NOMO-1 (cell line): ENCODE results near the gene OLFM3.
A peak's percentile ranks its signal among the peaks of the same experiment; 100 is the strongest.

Experiments used
- DNase-seq, 2 experiments: peaks; one replicate each; lab custom pipeline; 2025; ENCODE audit not compliant: unreplicated experiment in 2 of 2; lab: John Stamatoyannopoulos, UW

Gene OLFM3

GRCh38 chr1:101953623-101954022 lies 43.1 kb downstream of the OLFM3 start:
- DNase-seq = no peak

- DNase-seq = no peak
These were observed 50.8 kb downstream of the OLFM3 start for GRCh38 chr1:101945884-101946283.

- peak in 1 of 2 experiments; percentile 4 for DNase-seq
These were observed 53.5 kb downstream of the OLFM3 start for GRCh38 chr1:101943237-101943636.

DNA sequence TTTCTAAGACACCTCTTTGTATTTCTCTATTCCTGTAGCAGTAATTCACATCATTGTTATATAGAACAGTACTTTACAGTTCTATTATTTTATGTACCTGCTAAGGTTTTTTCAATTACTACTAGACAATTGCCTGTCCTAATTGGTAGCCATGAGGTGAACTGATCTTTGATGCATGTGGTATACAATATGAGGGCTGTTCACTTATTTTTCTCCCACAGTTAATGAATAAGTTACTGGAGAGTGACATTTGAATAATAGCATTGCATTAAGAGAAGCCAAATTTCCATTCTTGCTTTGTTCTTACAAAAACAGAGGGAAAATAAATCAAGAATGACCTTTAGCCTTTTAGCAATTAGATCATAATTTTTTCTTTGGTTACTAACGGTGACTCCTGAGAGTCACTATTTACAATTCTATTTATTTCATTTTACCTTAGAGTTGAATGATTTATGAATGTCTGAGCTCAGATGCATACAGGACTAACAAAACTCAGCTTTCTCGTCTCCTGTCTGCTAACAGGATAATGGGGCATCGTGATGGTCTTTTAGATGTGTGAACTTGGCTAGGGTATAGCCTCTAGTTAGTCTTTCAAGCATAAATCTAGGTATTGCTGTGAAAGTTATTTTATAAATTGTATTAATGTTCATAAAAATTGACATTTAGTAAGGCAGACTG lies 54.1 kb downstream of the OLFM3 start:
- DNase-seq = no peak

DNA sequence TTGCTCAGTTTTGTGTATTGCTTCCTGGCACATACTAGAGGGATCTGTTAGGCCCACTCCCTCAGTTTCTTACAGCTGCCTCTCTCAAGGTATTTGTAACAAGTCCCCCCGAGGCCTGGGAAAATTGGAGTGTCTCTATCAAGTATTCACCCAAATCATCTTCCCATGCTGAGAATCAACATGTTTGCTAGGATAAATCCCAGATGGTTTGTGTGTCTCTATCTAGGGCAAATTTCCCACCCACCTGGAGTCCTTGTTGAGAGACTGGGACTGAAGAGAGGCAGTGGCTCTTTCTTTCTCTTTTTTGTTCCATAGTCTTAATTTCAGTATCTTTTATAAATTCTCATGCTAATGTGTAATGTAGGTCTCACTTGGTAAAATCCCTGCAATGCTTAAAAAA lies 58.0 kb downstream of the OLFM3 start:
- DNase-seq = no peak

- no peak for DNase-seq
These were observed 67.4 kb downstream of the OLFM3 start for GRCh38 chr1:101929343-101929742.

- DNase-seq = no peak
These were observed 67.9 kb downstream of the OLFM3 start for GRCh38 chr1:101928829-101929228.

GRCh38 chr1:101924700-101925099 lies 72.0 kb downstream of the OLFM3 start:
- no peak for DNase-seq

- no peak for DNase-seq
These were observed 76.1 kb downstream of the OLFM3 start for GRCh38 chr1:101920577-101920976.

GRCh38 chr1:101918277-101918676 lies 78.4 kb downstream of the OLFM3 start:
- DNase-seq = peak; percentile 2 to 20

DNA sequence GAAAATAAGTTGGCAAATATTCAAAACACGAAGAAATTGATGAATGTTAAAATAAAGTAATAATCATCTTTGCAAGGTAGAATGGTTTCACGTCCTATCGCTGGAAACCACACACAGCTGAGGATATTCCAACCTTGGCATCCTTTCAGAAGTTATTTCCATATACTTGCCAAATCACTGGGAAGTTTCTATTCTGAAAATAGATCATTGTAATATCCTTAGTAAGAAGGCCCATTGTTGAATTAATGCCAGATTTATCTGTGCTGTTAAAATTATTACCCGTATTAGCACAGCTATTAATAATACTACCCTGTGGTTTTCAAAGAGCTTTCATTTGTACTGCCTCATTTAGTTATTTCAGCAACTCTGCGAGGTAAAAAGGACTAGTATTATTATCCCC lies 81.1 kb downstream of the OLFM3 start:
- DNase-seq = no peak

DNA sequence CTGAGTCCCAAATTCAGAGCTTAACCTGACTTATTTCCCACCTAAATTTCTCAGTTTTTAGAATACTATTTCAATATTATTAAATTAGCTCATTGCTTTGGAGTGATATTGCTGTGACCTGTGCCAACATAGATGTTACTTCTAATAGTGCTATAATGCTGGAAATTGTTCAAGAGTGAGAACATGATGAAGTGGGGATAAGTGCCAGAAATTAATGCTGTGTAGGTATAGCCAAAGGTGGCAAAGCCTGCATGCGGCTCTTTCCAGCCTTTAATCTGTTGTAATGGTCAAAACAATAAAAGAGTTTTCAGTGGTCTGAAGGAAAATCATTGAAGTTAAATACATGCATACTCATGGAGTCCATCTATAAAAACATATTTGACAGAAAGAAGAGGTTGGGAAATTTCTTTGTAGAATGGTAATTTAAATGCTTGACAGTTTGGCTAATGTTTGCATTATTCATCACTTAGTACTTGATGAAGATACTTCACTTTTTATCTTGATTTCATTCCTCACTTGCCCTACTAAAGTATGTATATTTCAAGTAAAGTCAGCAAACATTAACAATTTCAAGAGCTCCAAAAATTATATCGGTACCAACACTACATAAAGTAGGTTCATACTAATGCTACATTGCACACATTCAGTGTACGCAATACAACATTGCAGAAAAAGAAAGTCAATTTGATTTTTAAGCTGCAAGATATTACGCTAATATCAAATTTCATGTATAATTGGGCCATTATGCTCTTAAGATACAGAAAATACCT lies 82.1 kb downstream of the OLFM3 start:
- no peak for DNase-seq

DNA sequence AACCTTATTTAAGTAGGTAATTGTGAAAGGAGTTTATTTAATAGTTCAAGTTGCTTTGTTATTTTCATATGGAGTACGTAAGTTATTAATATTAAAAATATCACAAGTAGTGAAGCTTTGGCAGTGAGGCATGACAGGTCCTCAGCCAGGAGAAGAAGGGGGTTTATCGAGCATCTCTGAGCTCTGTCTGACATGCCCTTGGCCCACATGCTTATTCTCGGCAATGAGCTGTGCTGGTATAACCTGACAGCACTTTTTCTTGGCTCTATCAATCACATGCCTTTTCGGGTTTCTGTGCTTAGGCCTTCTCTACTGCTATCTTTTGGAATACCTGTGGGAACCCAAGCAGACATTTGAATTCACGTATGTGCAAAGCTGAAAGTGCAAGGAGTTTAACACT lies 84.8 kb downstream of the OLFM3 start:
- no peak for DNase-seq

GRCh38 chr1:101908980-101909379 lies 87.7 kb downstream of the OLFM3 start:
- no peak for DNase-seq

- no peak for DNase-seq
These were observed 89.5 kb downstream of the OLFM3 start for GRCh38 chr1:101907264-101907663.

DNA sequence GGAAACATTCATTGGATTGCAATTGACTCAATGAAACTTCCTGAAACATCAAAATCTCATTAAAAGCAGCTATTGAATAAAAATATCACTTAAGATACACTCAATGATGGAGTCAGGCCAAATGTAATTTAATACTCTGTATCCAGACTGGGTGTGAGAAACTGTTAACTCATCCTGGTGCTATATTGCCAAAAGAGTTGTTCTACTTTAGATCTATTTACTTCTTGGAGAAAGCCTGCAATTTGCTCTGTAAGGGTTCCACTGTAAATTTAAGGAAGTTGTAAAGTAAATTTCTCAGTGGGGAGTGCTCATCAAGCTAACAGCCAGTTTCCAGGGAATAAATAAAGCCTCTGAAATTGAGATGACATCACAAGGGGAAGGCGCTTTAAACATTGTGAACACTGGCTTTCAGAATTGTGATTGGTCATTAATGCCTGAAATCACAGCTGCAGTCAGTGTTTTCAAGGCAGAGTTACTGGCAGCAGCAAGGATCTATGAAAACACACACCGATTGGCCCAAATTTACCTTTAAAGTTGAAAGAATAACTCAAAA lies 91.4 kb downstream of the OLFM3 start:
- peak; percentile 25 to 56 for DNase-seq

DNA sequence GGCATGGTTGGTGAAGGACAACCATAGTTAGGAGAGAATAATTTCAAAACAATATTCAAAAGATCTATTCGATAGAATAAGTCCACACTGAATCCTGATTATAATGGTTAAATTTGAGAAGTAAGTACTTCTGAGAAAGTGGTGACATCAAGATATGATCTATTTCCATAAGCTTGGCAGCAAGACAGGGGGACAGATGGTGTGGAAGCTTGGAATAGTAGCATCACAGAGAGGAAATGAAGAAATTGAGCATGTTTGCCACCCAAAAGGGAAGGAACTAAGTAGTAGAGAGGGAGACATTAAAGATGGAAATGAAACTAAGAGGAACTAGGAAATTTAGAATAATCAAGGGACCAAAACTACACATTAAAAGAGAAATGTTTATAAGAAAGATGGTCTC lies 94.5 kb downstream of the OLFM3 start:
- DNase-seq = peak; percentile 36 to 65

DNA sequence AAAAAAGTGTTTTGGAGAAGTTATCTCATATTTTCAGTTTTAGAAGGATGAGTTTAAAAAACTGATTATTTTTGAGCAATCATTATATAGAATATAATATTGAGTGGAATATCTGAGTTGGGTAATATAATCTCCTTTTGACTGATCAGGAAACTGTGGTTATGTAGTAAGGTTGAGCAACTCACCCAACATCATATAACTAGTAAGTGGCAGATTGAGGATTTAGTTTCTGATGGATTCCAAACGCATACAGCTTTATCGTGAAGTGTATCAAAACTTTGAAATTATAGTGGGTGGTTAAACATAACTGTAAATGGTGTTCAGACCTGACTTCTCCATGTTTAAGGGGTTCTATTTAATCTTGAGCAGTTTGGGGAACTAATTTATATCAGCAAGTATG lies 98.6 kb downstream of the OLFM3 start:
- peak; percentile 14 to 76 for DNase-seq

GRCh38 chr1:101884621-101885020 lies 112.1 kb downstream of the OLFM3 start:
- no peak for DNase-seq

DNA sequence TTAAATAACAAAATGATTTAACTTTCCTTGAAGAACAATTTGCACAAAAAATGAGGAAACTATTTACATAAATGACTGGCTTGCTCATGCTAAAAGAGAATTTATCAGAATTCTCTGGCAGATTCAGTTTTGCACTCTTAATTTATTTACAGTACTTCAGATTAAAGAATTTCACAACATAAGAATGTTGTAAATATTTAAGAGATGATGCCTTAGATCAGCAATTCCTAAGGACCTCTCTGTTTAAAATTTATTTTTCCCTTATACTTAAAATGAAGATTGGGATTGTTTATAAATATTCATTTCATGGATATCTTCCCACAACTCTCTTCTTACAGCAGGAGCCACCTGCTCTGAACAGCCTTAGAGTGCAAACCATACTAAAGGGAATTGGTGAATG lies 120.8 kb downstream of the OLFM3 start:
- DNase-seq = no peak

DNA sequence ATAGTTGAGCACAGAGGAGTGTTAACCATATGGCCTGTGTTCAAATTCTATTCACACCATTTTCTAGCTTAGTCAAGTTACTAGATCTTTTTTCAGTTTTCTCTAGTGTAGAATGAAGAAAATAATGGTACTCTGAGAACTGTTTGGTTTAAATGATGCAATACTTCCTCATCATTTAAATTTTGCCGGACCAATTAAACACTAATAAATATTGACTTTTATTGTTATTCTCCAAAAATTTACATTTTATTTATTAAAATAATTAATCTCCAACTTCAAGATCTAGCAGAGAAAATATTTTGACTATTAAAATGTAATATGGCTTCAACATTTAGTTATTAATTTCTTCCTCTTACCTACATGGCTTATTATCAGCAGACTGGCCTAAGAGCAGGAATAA lies 123.1 kb downstream of the OLFM3 start:
- no peak for DNase-seq

DNA sequence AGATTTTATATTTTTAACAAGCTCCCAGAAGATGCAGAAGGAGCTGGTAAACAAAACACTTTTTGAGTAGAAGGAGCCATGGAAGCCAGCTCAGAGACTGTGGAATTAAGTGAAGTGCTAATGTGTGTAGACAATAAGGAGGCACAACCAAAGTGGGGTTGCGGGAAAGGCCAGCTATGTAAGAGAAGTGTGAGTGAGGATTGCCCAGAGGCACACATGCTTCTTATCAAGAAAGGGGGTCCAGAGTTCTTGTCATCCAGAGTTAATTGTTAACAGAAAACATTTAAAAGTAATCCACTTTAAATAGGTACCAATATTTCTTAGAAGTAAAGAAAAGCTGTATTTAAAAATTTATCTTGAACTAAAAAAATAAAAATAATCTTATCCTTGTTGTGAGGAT lies 136.8 kb downstream of the OLFM3 start:
- DNase-seq = no peak
